ENCODE data around the gene TBC1D5.

TBC1D5 gene

DNA sequence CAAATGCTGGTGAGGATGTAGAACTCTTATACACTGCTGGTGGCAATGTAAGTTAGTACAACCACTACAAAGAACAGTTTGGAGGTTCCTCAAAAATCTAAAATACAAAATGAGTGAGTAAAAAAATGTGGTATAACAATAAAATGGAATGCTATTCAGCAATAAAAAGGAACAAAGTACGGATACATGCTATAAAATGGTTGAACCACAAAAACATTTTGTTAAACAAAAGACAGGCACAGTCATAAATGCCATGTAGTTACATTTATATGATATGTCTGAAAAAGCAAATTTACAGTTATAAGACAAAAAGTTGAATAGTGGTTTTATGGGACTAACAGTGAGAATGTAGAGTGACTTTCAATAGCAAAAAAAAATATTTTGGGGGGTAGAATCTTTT is 285.8 kb downstream of the TBC1D5 start:
- FAIRE-seq (no peak), DNase-seq (ENCODE audit: insufficient read length, low spot score) (no peak)
- no peak for TF ChIP-seq PAX5 (IDR thresholded peaks at IDR 0.05; ENCODE audit: insufficient read depth, low read length, severe bottlenecking)
- TF ChIP-seq POU2F2 (IDR thresholded peaks at IDR 0.05; ENCODE audit: low read depth, low read length), result no peak
- no peak for TF ChIP-seq POLR2AphosphoS5 (IDR thresholded peaks at IDR 0.05; ENCODE audit: low read depth, low read length)
- no peak for TF ChIP-seq POLR2A (IDR thresholded peaks at IDR 0.05; ENCODE audit: low read depth, low read length)
- TF ChIP-seq SPI1 (IDR thresholded peaks at IDR 0.05; ENCODE audit: low read depth, low read length), result no peak
- TF ChIP-seq TAF1 (IDR thresholded peaks at IDR 0.05; ENCODE audit: low read depth, low read length), result no peak

DNA sequence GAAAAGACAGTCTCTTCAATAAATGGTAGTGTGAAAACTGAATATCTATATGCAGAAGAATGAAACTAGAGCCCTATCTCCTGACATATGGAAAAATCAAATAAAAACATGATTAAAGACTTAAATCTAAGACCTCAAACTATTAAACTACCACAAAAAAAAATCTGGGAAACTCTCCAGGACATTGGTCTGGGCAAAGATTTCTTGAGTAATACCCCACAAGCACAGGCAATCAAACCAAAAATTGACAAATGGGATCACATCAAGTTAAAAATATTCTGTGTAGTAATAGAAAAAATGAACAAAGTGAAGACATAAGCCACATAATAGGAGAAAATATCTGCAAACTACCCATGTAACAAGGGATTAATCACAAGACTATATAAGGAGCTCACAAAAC is 286.4 kb downstream of the TBC1D5 start:
- TF ChIP-seq POLR2AphosphoS5 (IDR thresholded peaks at IDR 0.05; ENCODE audit: low read depth, low read length), result no peak
- no peak for TF ChIP-seq SPI1 (IDR thresholded peaks at IDR 0.05; ENCODE audit: low read depth, low read length)
- TF ChIP-seq POLR2A (IDR thresholded peaks at IDR 0.05; ENCODE audit: low read depth, low read length), result no peak
- no peak for TF ChIP-seq PAX5 (IDR thresholded peaks at IDR 0.05; ENCODE audit: insufficient read depth, low read length, severe bottlenecking)
- no peak for TF ChIP-seq TAF1 (IDR thresholded peaks at IDR 0.05; ENCODE audit: low read depth, low read length)
- TF ChIP-seq POU2F2 (IDR thresholded peaks at IDR 0.05; ENCODE audit: low read depth, low read length), result no peak
- FAIRE-seq, result no peak
- DNase-seq (ENCODE audit: insufficient read length, low spot score), result no peak

DNA sequence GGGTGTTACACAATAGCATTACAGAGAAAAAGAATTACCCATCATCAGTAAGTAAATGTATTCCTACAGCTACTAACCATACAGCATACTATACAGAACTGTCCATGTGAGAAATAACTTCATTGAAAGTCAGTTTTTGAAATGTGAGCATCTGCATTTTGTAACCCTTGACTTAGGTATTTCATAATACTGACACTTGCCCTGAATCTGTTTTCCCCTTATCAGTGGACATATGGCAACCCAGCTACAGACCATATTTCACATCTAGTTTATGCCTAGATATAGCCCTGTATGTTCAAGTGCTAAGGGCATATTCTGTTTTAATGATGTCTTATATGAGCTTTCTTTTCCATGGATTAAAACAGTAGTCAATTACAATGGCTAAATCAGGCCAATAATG is 297.6 kb downstream of the TBC1D5 start:
- DNase-seq (ENCODE audit: insufficient read length, low spot score), result no peak
- no peak for FAIRE-seq
- TF ChIP-seq SPI1 (IDR thresholded peaks at IDR 0.05; ENCODE audit: low read depth, low read length), result no peak
- TF ChIP-seq POLR2A (IDR thresholded peaks at IDR 0.05; ENCODE audit: low read depth, low read length), result no peak
- TF ChIP-seq POU2F2 (IDR thresholded peaks at IDR 0.05; ENCODE audit: low read depth, low read length), result no peak
- TF ChIP-seq TAF1 (IDR thresholded peaks at IDR 0.05; ENCODE audit: low read depth, low read length), result no peak
- no peak for TF ChIP-seq POLR2AphosphoS5 (IDR thresholded peaks at IDR 0.05; ENCODE audit: low read depth, low read length)
- TF ChIP-seq PAX5 (IDR thresholded peaks at IDR 0.05; ENCODE audit: insufficient read depth, low read length, severe bottlenecking), result no peak

DNA sequence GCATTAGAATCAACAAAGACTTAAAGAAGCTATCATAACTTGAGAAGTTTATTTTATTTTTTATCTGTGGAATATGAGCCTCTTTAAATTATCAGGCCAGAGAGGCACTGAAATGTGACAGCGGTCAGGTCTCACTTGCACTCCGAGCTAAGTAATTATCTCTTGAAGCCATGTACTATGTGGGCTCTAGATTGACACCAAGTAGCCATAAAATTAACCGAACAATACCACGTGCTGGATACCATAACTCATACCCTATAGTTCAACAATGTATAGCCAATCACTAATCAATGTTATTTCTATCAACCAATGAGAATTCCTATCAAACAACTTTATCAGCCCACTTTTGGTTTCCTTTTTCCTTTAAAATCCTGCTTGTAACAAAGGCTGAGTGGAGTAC is 299.3 kb downstream of the TBC1D5 start:
- DNase-seq (ENCODE audit: insufficient read length, low spot score) (no peak), FAIRE-seq (no peak)
- TF ChIP-seq POLR2A (IDR thresholded peaks at IDR 0.05; ENCODE audit: low read depth, low read length) (no peak), TAF1 (IDR thresholded peaks at IDR 0.05; ENCODE audit: low read depth, low read length) (no peak), SPI1 (IDR thresholded peaks at IDR 0.05; ENCODE audit: low read depth, low read length) (no peak)

DNA sequence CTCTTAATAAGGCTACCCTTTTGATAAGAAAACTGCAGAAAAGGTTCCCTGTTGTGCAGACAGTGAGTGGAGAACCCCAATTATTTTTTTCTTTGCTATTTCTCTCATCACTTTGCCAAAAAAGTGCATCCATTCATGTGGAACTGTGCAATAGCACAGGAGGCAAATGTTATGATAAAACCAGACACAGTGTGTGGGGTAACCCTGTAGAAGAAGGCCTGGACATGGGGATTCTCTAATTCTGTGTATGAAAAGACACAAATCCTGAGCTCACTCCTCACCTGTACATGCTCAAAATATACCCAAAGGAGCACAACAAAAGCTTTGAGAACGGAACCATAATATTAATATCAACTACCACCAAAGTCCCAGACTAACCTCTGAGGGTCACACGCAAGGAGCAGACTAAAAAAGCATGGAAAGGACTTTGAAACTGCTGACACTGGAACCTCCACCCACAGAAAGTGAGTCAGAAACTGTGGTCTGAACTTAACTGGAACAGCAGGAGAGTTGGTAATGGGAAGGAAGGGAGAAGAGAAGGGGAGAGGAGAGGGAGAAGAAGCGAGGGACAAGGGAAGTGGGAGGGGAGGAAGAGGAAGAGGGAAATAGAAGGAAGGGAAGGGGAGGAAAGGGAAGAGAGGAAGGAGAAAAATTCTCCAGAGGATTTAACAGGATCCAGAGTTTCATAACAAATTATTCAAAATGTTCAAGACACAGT is 299.9 kb downstream of the TBC1D5 start:
- FAIRE-seq, result no peak
- TF ChIP-seq POLR2A (IDR thresholded peaks at IDR 0.05; ENCODE audit: low read depth, low read length) (no peak), POLR2AphosphoS5 (IDR thresholded peaks at IDR 0.05; ENCODE audit: low read depth, low read length) (no peak), TAF1 (IDR thresholded peaks at IDR 0.05; ENCODE audit: low read depth, low read length) (no peak), POU2F2 (IDR thresholded peaks at IDR 0.05; ENCODE audit: low read depth, low read length) (no peak), PAX5 (IDR thresholded peaks at IDR 0.05; ENCODE audit: insufficient read depth, low read length, severe bottlenecking) (no peak), SPI1 (IDR thresholded peaks at IDR 0.05; ENCODE audit: low read depth, low read length) (no peak)
- DNase-seq (ENCODE audit: insufficient read length, low spot score), result no peak

DNA sequence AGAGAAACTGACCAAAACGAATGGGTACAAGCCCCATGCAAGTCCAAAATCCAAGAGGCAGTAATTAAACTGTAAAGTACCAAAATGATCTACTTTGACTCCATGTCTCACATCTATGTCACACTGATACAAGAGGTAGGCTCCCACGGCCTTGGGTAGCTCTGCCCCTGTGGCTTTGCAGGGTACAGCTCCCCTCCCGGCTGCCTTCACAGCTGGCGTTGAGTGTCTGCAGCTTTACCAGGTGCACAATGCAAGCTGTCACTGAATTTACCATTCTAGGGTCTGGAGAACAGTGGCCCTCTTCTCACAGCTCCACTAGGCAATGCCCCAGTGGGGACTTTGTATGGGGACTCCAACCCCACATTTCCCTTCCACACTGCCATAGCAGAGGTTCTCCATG is 308.6 kb downstream of the TBC1D5 start:
- no peak for TF ChIP-seq TAF1 (IDR thresholded peaks at IDR 0.05; ENCODE audit: low read depth, low read length)
- TF ChIP-seq POU2F2 (IDR thresholded peaks at IDR 0.05; ENCODE audit: low read depth, low read length), result no peak
- no peak for TF ChIP-seq SPI1 (IDR thresholded peaks at IDR 0.05; ENCODE audit: low read depth, low read length)
- no peak for TF ChIP-seq POLR2A (IDR thresholded peaks at IDR 0.05; ENCODE audit: low read depth, low read length)
- TF ChIP-seq POLR2AphosphoS5 (IDR thresholded peaks at IDR 0.05; ENCODE audit: low read depth, low read length), result no peak
- TF ChIP-seq PAX5 (IDR thresholded peaks at IDR 0.05; ENCODE audit: insufficient read depth, low read length, severe bottlenecking), result no peak
- FAIRE-seq, result no peak
- DNase-seq (ENCODE audit: insufficient read length, low spot score), result no peak

DNA sequence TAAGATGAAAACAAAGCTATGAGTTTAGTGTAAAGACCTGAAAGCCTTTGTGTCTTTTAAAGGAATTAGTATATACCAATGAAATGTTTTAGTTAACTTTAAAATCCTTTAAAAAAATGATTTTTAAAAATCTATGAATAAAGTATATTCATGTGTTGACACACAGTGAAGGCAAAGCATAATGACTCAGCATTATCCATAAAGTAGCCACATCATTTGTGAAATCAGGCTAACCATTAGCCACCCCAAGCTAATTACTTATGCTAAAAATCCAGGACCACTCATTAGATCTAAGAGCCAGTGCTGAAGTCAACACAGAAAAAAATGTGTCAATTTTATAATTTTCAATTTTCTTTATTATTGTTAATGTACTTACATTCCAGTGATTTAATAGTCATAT is 310.2 kb downstream of the TBC1D5 start:
- TF ChIP-seq SPI1 (IDR thresholded peaks at IDR 0.05; ENCODE audit: low read depth, low read length) (no peak), TAF1 (IDR thresholded peaks at IDR 0.05; ENCODE audit: low read depth, low read length) (no peak), PAX5 (IDR thresholded peaks at IDR 0.05; ENCODE audit: insufficient read depth, low read length, severe bottlenecking) (no peak), POLR2A (IDR thresholded peaks at IDR 0.05; ENCODE audit: low read depth, low read length) (no peak), POLR2AphosphoS5 (IDR thresholded peaks at IDR 0.05; ENCODE audit: low read depth, low read length) (no peak), POU2F2 (IDR thresholded peaks at IDR 0.05; ENCODE audit: low read depth, low read length) (no peak)
- FAIRE-seq (no peak), DNase-seq (ENCODE audit: insufficient read length, low spot score) (no peak)

DNA sequence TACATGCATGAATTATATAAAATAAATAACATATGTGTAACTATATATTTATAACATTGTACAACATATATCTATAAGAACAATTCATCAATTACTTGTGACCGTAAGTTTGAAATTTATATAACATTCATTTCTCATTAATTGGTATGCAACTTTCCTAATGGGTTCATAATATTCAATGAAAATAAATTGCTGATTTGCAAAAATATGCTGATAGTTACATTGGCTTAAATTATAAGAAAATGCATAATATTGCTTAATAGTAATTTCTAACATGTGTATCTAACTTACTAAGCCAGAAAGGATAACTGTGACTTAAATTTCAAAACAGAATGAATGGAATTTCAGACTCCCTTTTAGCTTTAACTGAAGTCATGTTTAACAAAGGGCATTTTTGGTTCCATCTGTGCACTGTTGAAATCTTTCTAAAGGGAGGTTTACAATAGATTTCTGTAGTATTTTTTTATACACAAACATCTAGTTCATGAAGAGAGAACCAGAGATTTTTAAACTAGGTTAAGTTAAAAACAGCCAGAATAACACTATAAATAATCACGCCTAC is 310.9 kb downstream of the TBC1D5 start:
- TF ChIP-seq PAX5 (IDR thresholded peaks at IDR 0.05; ENCODE audit: insufficient read depth, low read length, severe bottlenecking), result no peak
- no peak for TF ChIP-seq POLR2AphosphoS5 (IDR thresholded peaks at IDR 0.05; ENCODE audit: low read depth, low read length)
- TF ChIP-seq POU2F2 (IDR thresholded peaks at IDR 0.05; ENCODE audit: low read depth, low read length), result no peak
- no peak for TF ChIP-seq SPI1 (IDR thresholded peaks at IDR 0.05; ENCODE audit: low read depth, low read length)
- TF ChIP-seq POLR2A (IDR thresholded peaks at IDR 0.05; ENCODE audit: low read depth, low read length), result no peak
- no peak for TF ChIP-seq TAF1 (IDR thresholded peaks at IDR 0.05; ENCODE audit: low read depth, low read length)
- FAIRE-seq, result no peak
- DNase-seq (ENCODE audit: insufficient read length, low spot score), result no peak

DNA sequence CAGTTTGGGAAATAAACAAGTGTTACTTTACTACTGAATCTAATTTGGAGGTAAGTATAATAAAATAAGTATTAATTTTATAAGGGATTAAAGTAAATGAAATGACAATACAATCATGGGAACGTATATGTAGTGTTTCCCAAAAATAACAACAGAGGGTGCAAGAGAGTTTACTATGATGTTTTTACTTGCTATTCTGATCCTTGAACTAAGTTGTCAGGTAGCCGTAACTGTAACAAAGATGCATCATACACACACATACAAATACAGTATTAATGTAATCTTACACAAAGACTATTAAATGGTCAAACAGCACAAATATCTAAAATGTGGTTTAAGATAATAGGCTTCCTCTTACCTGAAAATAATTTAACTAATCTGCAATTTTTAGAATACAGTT is 311.4 kb downstream of the TBC1D5 start:
- peak; percentile 79 for FAIRE-seq
- no peak for DNase-seq (ENCODE audit: insufficient read length, low spot score)
- no peak for TF ChIP-seq SPI1 (IDR thresholded peaks at IDR 0.05; ENCODE audit: low read depth, low read length)
- no peak for TF ChIP-seq POLR2A (IDR thresholded peaks at IDR 0.05; ENCODE audit: low read depth, low read length)
- no peak for TF ChIP-seq PAX5 (IDR thresholded peaks at IDR 0.05; ENCODE audit: insufficient read depth, low read length, severe bottlenecking)
- no peak for TF ChIP-seq TAF1 (IDR thresholded peaks at IDR 0.05; ENCODE audit: low read depth, low read length)

DNA sequence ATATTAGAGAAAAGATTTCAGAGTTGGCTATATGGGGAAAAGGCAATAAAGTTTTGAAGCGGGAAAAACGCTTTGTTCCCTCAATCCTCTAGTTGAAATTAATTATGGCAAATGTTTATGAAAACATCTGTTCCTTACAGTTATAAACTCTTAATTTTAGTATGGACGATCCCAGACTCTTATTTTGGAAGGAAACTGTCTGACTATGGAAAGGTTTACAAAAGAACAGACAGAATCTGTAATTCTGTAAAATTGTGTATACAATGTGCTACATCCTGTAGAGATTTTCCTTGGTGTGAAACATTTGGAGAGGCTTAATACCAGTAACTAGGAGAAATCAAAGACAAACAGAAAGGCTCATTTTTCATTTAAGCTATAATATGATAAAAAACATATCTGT is 311.8 kb downstream of the TBC1D5 start:
- DNase-seq (ENCODE audit: insufficient read length, low spot score) (no peak), FAIRE-seq (no peak)
- no peak for TF ChIP-seq POU2F2 (IDR thresholded peaks at IDR 0.05; ENCODE audit: low read depth, low read length)
- no peak for TF ChIP-seq POLR2A (IDR thresholded peaks at IDR 0.05; ENCODE audit: low read depth, low read length)
- no peak for TF ChIP-seq TAF1 (IDR thresholded peaks at IDR 0.05; ENCODE audit: low read depth, low read length)
- no peak for TF ChIP-seq PAX5 (IDR thresholded peaks at IDR 0.05; ENCODE audit: insufficient read depth, low read length, severe bottlenecking)
- no peak for TF ChIP-seq SPI1 (IDR thresholded peaks at IDR 0.05; ENCODE audit: low read depth, low read length)
- no peak for TF ChIP-seq POLR2AphosphoS5 (IDR thresholded peaks at IDR 0.05; ENCODE audit: low read depth, low read length)
